Heart left ventricle (tissue), 13 donors: Measurements from ENCODE around the gene PON1.

Source experiments
- CTCF ChIP-seq, 12 donors: fragments of 200-600 bp; sonication (generic) in 4 of 12; IDR thresholded peaks; one replicate each; pipeline versions ENCODE4 v1.5.0 to v1.8.0; 2018 to 2022; ENCODE audit warnings: antibody characterized with exemption in 12 of 12, mild to moderate bottlenecking in 5 of 12
- POLR2A ChIP-seq, 2 donors: fragments of 450-650 bp; IDR thresholded peaks; one replicate each; pipeline ENCODE4 v1.6.1; 2017; ENCODE audit warnings: antibody characterized with exemption in 2 of 2, mild to moderate bottlenecking in 2 of 2, moderate library complexity in 2 of 2
- donor health status: ischemic (EF 13 %, LVEDD 7.1; RV severe dilation, severe dysfunction).
- donor health status: DM: no; HTN: yes; CAD: no.
- donor health status: DM: no; HTN: no; CAD: no.
- donor health status: ischemic (EF 25% LVEDD 6.9; RV normal size, moderate dysfunction).
- donor health status: ischemic (EF 25% LVEDD 5.7; RV mildly dilated, moderate dysfunction).
- donor health status: ischemic (EF 35%, LVEDD 5.7; RV mildly dilated, moderate dysfunction).
- donor health status: nonischemic (EF 11% LVEDD 7.7; RV severe dilation, severe dysfunction).
- donor health status: DM: yes; HTN: yes; CAD: no.
- donor health status: PGD.
- donor health status: ischemic (EF 29% LVEDD 5.4; RV normal size, mild dysfunction).
- donor health status: nonischemic (EF 23%, LVEDD 6.1; RV moderate dilation, normal function).

GRCh38 chr7:95263785-95264362 is 60.5 kb downstream of the PON1 start:
- TF ChIP-seq CTCF (IDR thresholded peaks at IDR 0.05): no peak
- TF ChIP-seq POLR2A (IDR thresholded peaks at IDR 0.05): no peak
